ENCODE data around the gene GABPA.
"Not testable (repeated sequence)": the region's sequence is repeated elsewhere in the genome, so short reads cannot be mapped to it uniquely, and the experiment has no call there.

GABPA gene

GRCh38 chr21:25737421-25737820, 2.6 kb downstream of the GABPA start:
- DNase-seq (ENCODE audit: low read depth in 2 of 2, low spot score in 1 of 2) = no peak

- no peak for DNase-seq (ENCODE audit: low read depth in 2 of 2, low spot score in 1 of 2)
Measured at GRCh38 chr21:25742900-25743299, 8.1 kb downstream of the GABPA start.

- DNase-seq (ENCODE audit: low read depth in 2 of 2, low spot score in 1 of 2) = no peak
Measured at GRCh38 chr21:25744854-25745253, 10.1 kb downstream of the GABPA start.

GRCh38 chr21:25750085-25750484, 15.3 kb downstream of the GABPA start:
- no peak for DNase-seq (ENCODE audit: low read depth in 2 of 2, low spot score in 1 of 2)

- DNase-seq (ENCODE audit: low read depth in 2 of 2, low spot score in 1 of 2) = no peak
Measured at GRCh38 chr21:25752416-25752815, 17.6 kb downstream of the GABPA start.

GRCh38 chr21:25756190-25756932, 21.6 kb downstream of the GABPA start:
- no peak for DNase-seq (ENCODE audit: low read depth in 2 of 2, low spot score in 1 of 2)

- no peak for DNase-seq (ENCODE audit: low read depth in 2 of 2, low spot score in 1 of 2)
Measured at GRCh38 chr21:25757531-25757930, 22.8 kb downstream of the GABPA start.

GRCh38 chr21:25759573-25759972, 24.8 kb downstream of the GABPA start:
- DNase-seq (ENCODE audit: low read depth in 2 of 2, low spot score in 1 of 2) = no peak

- DNase-seq (ENCODE audit: low read depth in 2 of 2, low spot score in 1 of 2) = no peak
Measured at GRCh38 chr21:25760061-25760460, 25.3 kb downstream of the GABPA start.

- no peak for DNase-seq (ENCODE audit: low read depth in 2 of 2, low spot score in 1 of 2)
Measured at GRCh38 chr21:25760677-25761076, 25.9 kb downstream of the GABPA start.

- DNase-seq (ENCODE audit: low read depth in 2 of 2, low spot score in 1 of 2) = no peak
Measured at GRCh38 chr21:25764065-25764464, 29.3 kb downstream of the GABPA start.

GRCh38 chr21:25767921-25768320, 33.1 kb downstream of the GABPA start:
- no peak for DNase-seq (ENCODE audit: low read depth in 2 of 2, low spot score in 1 of 2)

GRCh38 chr21:25772686-25773085, 37.9 kb downstream of the GABPA start:
- DNase-seq (ENCODE audit: low read depth in 2 of 2, low spot score in 1 of 2) = no peak

GRCh38 chr21:25776440-25776839, 41.7 kb downstream of the GABPA start:
- no peak for DNase-seq (ENCODE audit: low read depth in 2 of 2, low spot score in 1 of 2)

- not testable (repeated sequence) for DNase-seq (ENCODE audit: low read depth in 2 of 2, low spot score in 1 of 2)
Measured at GRCh38 chr21:25778126-25778875, 43.5 kb downstream of the GABPA start.

- DNase-seq (ENCODE audit: low read depth in 2 of 2, low spot score in 1 of 2) = no peak
Measured at GRCh38 chr21:25788677-25789076, 53.9 kb downstream of the GABPA start.

- DNase-seq (ENCODE audit: low read depth in 2 of 2, low spot score in 1 of 2) = no peak
Measured at GRCh38 chr21:25790122-25790877, 55.5 kb downstream of the GABPA start.

- DNase-seq (ENCODE audit: low read depth in 2 of 2, low spot score in 1 of 2) = no peak
Measured at GRCh38 chr21:25790878-25791204, 56.1 kb downstream of the GABPA start.

- no peak for DNase-seq (ENCODE audit: low read depth in 2 of 2, low spot score in 1 of 2)
Measured at GRCh38 chr21:25791319-25791718, 56.5 kb downstream of the GABPA start.

GRCh38 chr21:25801217-25802014, 66.6 kb downstream of the GABPA start:
- peak; percentile 38 to 55 for DNase-seq (ENCODE audit: low read depth in 2 of 2, low spot score in 1 of 2)

- no peak for DNase-seq (ENCODE audit: low read depth in 2 of 2, low spot score in 1 of 2)
Measured at GRCh38 chr21:25806060-25806459, 71.3 kb downstream of the GABPA start.

All from stimulated activated CD8-positive, alpha-beta memory T cell treated with anti-CD3 and anti-CD28 coated beads, Interleukin-4, amount 100 ng/mL, for 1 hour (primary cell).